Measurements from ENCODE around the gene MEIS2. TPM values are rescaled to one million over a fixed set of nuclear protein-coding genes. Genes with fewer than 3 reads are reported as not detected.

The MEIS2 gene
- total and polyA plus RNA-seq, 2 experiments from 2014 or later, result 0.27 TPM; not detected in 1

GRCh38 chr15:37059086-37059485 is 41.3 kb downstream of the MEIS2 start (continued):
- TF ChIP-seq, protein P1, sequence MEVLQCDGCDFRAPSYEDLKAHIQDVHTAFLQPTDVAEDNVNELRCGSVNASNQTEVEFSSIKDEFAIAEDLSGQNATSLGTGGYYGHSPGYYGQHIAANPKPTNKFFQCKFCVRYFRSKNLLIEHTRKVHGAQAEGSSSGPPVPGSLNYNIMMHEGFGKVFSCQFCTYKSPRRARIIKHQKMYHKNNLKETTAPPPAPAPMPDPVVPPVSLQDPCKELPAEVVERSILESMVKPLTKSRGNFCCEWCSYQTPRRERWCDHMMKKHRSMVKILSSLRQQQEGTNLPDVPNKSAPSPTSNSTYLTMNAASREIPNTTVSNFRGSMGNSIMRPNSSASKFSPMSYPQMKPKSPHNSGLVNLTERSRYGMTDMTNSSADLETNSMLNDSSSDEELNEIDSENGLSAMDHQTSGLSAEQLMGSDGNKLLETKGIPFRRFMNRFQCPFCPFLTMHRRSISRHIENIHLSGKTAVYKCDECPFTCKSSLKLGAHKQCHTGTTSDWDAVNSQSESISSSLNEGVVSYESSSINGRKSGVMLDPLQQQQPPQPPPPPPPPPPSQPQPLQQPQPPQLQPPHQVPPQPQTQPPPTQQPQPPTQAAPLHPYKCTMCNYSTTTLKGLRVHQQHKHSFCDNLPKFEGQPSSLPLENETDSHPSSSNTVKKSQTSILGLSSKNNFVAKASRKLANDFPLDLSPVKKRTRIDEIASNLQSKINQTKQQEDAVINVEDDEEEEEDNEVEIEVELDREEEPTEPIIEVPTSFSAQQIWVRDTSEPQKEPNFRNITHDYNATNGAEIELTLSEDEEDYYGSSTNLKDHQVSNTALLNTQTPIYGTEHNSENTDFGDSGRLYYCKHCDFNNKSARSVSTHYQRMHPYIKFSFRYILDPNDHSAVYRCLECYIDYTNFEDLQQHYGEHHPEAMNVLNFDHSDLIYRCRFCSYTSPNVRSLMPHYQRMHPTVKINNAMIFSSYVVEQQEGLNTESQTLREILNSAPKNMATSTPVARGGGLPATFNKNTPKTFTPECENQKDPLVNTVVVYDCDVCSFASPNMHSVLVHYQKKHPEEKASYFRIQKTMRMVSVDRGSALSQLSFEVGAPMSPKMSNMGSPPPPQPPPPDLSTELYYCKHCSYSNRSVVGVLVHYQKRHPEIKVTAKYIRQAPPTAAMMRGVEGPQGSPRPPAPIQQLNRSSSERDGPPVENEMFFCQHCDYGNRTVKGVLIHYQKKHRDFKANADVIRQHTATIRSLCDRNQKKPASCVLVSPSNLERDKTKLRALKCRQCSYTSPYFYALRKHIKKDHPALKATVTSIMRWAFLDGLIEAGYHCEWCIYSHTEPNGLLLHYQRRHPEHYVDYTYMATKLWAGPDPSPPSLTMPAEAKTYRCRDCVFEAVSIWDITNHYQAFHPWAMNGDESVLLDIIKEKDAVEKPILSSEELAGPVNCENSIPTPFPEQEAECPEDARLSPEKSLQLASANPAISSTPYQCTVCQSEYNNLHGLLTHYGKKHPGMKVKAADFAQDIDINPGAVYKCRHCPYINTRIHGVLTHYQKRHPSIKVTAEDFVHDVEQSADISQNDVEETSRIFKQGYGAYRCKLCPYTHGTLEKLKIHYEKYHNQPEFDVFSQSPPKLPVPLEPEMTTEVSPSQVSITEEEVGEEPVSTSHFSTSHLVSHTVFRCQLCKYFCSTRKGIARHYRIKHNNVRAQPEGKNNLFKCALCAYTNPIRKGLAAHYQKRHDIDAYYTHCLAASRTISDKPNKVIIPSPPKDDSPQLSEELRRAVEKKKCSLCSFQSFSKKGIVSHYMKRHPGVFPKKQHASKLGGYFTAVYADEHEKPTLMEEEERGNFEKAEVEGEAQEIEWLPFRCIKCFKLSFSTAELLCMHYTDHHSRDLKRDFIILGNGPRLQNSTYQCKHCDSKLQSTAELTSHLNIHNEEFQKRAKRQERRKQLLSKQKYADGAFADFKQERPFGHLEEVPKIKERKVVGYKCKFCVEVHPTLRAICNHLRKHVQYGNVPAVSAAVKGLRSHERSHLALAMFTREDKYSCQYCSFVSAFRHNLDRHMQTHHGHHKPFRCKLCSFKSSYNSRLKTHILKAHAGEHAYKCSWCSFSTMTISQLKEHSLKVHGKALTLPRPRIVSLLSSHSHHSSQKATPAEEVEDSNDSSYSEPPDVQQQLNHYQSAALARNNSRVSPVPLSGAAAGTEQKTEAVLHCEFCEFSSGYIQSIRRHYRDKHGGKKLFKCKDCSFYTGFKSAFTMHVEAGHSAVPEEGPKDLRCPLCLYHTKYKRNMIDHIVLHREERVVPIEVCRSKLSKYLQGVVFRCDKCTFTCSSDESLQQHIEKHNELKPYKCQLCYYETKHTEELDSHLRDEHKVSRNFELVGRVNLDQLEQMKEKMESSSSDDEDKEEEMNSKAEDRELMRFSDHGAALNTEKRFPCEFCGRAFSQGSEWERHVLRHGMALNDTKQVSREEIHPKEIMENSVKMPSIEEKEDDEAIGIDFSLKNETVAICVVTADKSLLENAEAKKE (CRISPR knock-in tag; IDR thresholded peaks at IDR 0.05), result no peak
- TF ChIP-seq, protein P2, sequence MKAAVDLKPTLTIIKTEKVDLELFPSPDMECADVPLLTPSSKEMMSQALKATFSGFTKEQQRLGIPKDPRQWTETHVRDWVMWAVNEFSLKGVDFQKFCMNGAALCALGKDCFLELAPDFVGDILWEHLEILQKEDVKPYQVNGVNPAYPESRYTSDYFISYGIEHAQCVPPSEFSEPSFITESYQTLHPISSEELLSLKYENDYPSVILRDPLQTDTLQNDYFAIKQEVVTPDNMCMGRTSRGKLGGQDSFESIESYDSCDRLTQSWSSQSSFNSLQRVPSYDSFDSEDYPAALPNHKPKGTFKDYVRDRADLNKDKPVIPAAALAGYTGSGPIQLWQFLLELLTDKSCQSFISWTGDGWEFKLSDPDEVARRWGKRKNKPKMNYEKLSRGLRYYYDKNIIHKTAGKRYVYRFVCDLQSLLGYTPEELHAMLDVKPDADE (IDR thresholded peaks at IDR 0.05), result no peak
- TF ChIP-seq REST (IDR thresholded peaks at IDR 0.05; ENCODE audit: unreplicated experiment), result no peak
- TF ChIP-seq EZH2 (IDR thresholded peaks at IDR 0.05; ENCODE audit: low read depth, unreplicated experiment), result no peak
